Suprapubic skin (tissue), 4 donors: ENCODE results near the gene RMND5B. TPM values are rescaled to one million over a fixed set of nuclear protein-coding genes. Genes with fewer than 3 reads are reported as not detected.

Experiments used
- DNase-seq, 2 donors: peaks; one replicate each; pipeline ENCODE4 v3.0.0-alpha.2; 2019; ENCODE audit warnings: low spot score in 2 of 2
- H3K27ac ChIP-seq: fragments of 200-600 bp; sonication (generic); one replicate; pipeline ENCODE4 v1.5.1; 2019
- H3K27me3 ChIP-seq: fragments of 200-600 bp; sonication (generic); one replicate; pipeline ENCODE4 v1.5.1; 2019
- H3K36me3 ChIP-seq: fragments of 200-600 bp; sonication (generic); one replicate; pipeline ENCODE4 v1.5.1; 2019
- H3K4me1 ChIP-seq: fragments of 200-600 bp; sonication (generic); one replicate; pipeline ENCODE4 v1.5.1; 2019
- H3K4me3 ChIP-seq: fragments of 200-600 bp; sonication (generic); one replicate; pipeline ENCODE4 v1.5.1; 2019; ENCODE audit warnings: mild to moderate bottlenecking
- H3K9me3 ChIP-seq: fragments of 200-600 bp; sonication (generic); one replicate; pipeline ENCODE4 v1.5.1; 2019
- EP300 ChIP-seq: sonication (generic); formaldehyde crosslinking; IDR thresholded peaks from one replicate; pipeline ENCODE4 v1.6.1; 2017; ENCODE audit warnings: antibody characterized with exemption
- POLR2A ChIP-seq, 2 donors: fragments of 450-650 bp; IDR thresholded peaks; one replicate each; pipeline ENCODE4 v1.6.1; 2017; ENCODE audit warnings: antibody characterized with exemption in 2 of 2, mild to moderate bottlenecking in 2 of 2, moderate library complexity in 2 of 2
- POLR2AphosphoS5 ChIP-seq, 3 donors: sonication (generic); formaldehyde crosslinking; IDR thresholded peaks; one replicate each; pipeline ENCODE4 v1.6.1; 2017; ENCODE audit warnings: antibody characterized with exemption in 3 of 3
- WGBS: methylation state at CpG from one replicate; pipeline ENCODE4 v1.1.5; 2018; 5-methylcytosine and 5-hydroxymethylcytosine counted together
- total RNA-seq, 4 donors: library from RNA; depleted of rRNA; stranded (reverse); fragments of >200 nt; gene quantifications; one replicate each; pipeline ENCODE4 v1.1.0, GENCODE V29; 2016
- TF ChIP-seq, protein P1 (sequence below), 2 donors: fragments of 200-600 bp in 1 of 2; fragments of 450-650 bp in 1 of 2; sonication (generic) in 1 of 2; IDR thresholded peaks; one replicate each; pipeline ENCODE4 v1.5.1; 2016 to 2019; ENCODE audit warnings: antibody characterized with exemption in 2 of 2, mild to moderate bottlenecking in 1 of 2, moderate library complexity in 1 of 2

RMND5B gene
- total RNA-seq, 4 donors from 2014 or later = 38.6 to 60.6 (median 42.9) TPM

- H3K4me1 ChIP-seq = peaks cover 4% of the 10 kb centered on the region
- H3K9me3 ChIP-seq = no peaks in the 10 kb centered on the region
These were observed 58.6 kb downstream of the RMND5B start for GRCh38 chr5:178189433-178189832.

DNA sequence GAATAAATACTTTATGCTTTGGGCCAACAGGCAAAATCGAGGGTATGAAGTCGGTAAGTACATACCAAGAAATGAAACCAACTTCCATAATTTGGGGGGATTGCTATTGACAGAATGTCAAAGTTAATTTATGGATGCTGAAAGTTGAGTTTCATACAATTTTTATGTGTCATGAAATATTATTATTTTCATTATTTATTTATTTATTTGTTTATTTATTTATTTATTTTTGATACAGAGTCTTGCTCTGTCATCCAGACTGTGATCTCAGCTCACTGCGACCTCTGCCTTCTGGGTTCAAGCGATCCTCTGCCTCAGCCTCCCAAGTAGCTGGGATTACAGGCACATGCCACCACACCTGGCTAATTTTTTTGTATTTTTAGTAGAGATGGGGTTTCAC is 60.8 kb downstream of the RMND5B start:
- Histone ChIP-seq H3K4me3 (no peak overlapping the region), H3K36me3 (no peaks in the 10 kb centered on the region), H3K9me3 (no peaks in the 10 kb centered on the region), H3K27me3 (no peaks in the 10 kb centered on the region), H3K4me1 (peaks cover 4% of the 10 kb centered on the region), H3K27ac (no peak overlapping the region)
- WGBS = 84% methylated on average over 4 of the region's 4 CpGs
- no peak for DNase-seq
- TF ChIP-seq EP300 (no peak), POLR2AphosphoS5 (IDR thresholded peaks at IDR 0.05) (no peak), POLR2A (IDR thresholded peaks at IDR 0.05) (no peak)
- TF ChIP-seq, protein P1, sequence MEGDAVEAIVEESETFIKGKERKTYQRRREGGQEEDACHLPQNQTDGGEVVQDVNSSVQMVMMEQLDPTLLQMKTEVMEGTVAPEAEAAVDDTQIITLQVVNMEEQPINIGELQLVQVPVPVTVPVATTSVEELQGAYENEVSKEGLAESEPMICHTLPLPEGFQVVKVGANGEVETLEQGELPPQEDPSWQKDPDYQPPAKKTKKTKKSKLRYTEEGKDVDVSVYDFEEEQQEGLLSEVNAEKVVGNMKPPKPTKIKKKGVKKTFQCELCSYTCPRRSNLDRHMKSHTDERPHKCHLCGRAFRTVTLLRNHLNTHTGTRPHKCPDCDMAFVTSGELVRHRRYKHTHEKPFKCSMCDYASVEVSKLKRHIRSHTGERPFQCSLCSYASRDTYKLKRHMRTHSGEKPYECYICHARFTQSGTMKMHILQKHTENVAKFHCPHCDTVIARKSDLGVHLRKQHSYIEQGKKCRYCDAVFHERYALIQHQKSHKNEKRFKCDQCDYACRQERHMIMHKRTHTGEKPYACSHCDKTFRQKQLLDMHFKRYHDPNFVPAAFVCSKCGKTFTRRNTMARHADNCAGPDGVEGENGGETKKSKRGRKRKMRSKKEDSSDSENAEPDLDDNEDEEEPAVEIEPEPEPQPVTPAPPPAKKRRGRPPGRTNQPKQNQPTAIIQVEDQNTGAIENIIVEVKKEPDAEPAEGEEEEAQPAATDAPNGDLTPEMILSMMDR (IDR thresholded peaks at IDR 0.05) = no peak

More at GRCh38 chr5:178189433-178189832, 58.6 kb downstream of the RMND5B start:
- WGBS = 37% methylated on average over 2 of the region's 2 CpGs
- H3K27me3 ChIP-seq = no peaks in the 10 kb centered on the region
- TF ChIP-seq EP300 = no peak
- no peak for TF ChIP-seq POLR2AphosphoS5 (IDR thresholded peaks at IDR 0.05)
- peak in 1 of 2 donors; percentile 0 for DNase-seq
- H3K27ac ChIP-seq = no peak overlapping the region
- H3K4me3 ChIP-seq = no peak overlapping the region
- no peaks in the 10 kb centered on the region for H3K36me3 ChIP-seq

DNA sequence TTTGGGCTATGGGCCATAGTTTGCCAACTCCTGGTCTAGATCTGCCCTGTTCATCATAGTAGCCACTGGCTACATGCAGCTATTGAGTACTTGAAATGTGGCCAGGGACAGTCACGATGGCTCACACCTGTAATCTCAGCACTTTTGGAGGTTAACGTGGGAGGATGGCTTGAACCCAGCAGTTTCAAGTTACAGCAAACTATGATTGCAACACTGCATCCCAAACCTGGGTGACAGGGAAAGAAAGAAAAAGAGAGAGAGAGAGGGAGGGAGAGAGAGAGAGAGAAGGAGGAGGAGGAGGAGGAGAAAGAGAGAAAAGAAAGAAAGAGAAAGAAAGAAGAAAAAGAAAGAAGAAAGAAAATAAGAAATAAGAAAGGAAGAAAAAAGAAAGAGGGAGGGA is 61.4 kb downstream of the RMND5B start:
- no peaks in the 10 kb centered on the region for H3K36me3 ChIP-seq
- H3K4me1 ChIP-seq = peaks cover 4% of the 10 kb centered on the region
- whole genome bisulfite sequencing = 34% methylated on average over 2 of the region's 2 CpGs
- no peak overlapping the region for H3K27ac ChIP-seq
- no peaks in the 10 kb centered on the region for H3K27me3 ChIP-seq
- no peak overlapping the region for H3K4me3 ChIP-seq
- H3K9me3 ChIP-seq = no peaks in the 10 kb centered on the region
- TF ChIP-seq, protein P1 (IDR thresholded peaks at IDR 0.05) = no peak
- no peak for TF ChIP-seq EP300
- TF ChIP-seq POLR2AphosphoS5 (IDR thresholded peaks at IDR 0.05) = no peak
- no peak for TF ChIP-seq POLR2A (IDR thresholded peaks at IDR 0.05)
- DNase-seq = no peak

- Histone ChIP-seq H3K4me1 (peaks cover 4% of the 10 kb centered on the region), H3K4me3 (no peak overlapping the region), H3K27ac (no peak overlapping the region), H3K9me3 (no peaks in the 10 kb centered on the region), H3K27me3 (no peaks in the 10 kb centered on the region), H3K36me3 (no peaks in the 10 kb centered on the region)
- TF ChIP-seq, protein P1 (IDR thresholded peaks at IDR 0.05) = no peak
- TF ChIP-seq POLR2A (IDR thresholded peaks at IDR 0.05) (no peak), POLR2AphosphoS5 (IDR thresholded peaks at IDR 0.05) (no peak), EP300 (no peak)
- no peak for DNase-seq
- 91% methylated on average over 7 of the region's 7 CpGs for WGBS
These were observed 62.0 kb downstream of the RMND5B start for GRCh38 chr5:178192787-178193186.

DNA sequence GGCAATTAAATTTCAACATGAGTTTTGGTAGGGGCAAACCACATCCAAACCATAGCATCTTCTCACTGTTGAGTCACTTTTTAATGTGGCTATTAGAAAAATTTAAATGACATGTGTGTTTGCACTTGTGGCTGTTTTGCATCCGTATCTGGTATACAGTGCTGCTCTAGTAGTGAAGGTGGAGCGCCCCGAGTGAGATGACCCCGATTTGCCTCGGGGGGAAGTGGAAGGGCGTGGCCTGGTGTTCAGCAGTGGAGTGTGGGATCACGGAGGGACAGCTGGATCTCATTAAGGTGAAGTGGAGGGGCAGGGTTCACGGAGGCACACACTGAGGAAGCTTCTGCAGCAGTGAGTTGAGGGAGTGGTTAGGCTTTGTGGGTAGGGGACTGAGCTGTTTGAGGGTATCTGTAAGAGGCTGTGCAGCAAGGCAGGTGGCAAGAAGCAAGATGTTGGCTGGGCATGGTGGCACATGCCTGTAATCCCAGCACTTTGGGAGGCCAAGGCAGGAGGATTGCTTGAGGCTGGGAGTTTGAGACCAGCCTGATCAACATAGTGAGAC is 62.5 kb downstream of the RMND5B start:
- Histone ChIP-seq H3K4me3 (no peak overlapping the region), H3K4me1 (peaks cover 4% of the 10 kb centered on the region), H3K9me3 (no peaks in the 10 kb centered on the region), H3K36me3 (no peaks in the 10 kb centered on the region), H3K27ac (no peak overlapping the region), H3K27me3 (no peaks in the 10 kb centered on the region)
- no peak for DNase-seq
- TF ChIP-seq POLR2AphosphoS5 (IDR thresholded peaks at IDR 0.05) (no peak), EP300 (no peak), POLR2A (IDR thresholded peaks at IDR 0.05) (no peak)
- TF ChIP-seq, protein P1 (IDR thresholded peaks at IDR 0.05) = no peak
- WGBS = 68% methylated on average over 8 of the region's 8 CpGs

DNA sequence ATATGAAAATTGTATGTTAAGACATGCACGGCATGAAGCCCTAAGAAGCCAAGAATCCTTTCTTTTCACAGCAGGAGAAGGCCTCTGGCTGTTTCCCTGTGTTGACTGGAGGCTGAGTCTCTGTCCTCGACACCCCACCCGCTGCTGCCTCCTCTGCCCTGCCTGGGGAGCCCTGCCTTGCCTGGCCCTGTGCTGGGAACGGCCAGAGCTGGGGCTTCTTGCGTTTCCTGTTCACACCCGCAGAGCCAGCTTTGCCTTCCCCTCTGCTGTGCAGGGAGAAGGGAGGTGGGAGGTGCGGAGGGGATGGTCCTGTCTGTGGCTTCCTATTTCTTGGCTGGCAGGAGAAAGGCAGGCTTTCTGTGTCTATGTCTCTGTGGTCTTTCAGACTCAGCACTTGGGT is 63.2 kb downstream of the RMND5B start:
- TF ChIP-seq, protein P1 (IDR thresholded peaks at IDR 0.05) = no peak
- TF ChIP-seq EP300 (no peak), POLR2A (IDR thresholded peaks at IDR 0.05) (no peak), POLR2AphosphoS5 (IDR thresholded peaks at IDR 0.05) (no peak)
- Histone ChIP-seq H3K27ac (no peak overlapping the region), H3K4me1 (peaks cover 4% of the 10 kb centered on the region), H3K9me3 (no peaks in the 10 kb centered on the region), H3K4me3 (no peak overlapping the region), H3K27me3 (no peaks in the 10 kb centered on the region), H3K36me3 (no peaks in the 10 kb centered on the region)
- peak in 1 of 2 donors; percentile 42 for DNase-seq
- 39% methylated on average over 6 of the region's 7 CpGs for WGBS
